Measurements from ENCODE around the gene ELMO1.

ELMO1 gene

DNA sequence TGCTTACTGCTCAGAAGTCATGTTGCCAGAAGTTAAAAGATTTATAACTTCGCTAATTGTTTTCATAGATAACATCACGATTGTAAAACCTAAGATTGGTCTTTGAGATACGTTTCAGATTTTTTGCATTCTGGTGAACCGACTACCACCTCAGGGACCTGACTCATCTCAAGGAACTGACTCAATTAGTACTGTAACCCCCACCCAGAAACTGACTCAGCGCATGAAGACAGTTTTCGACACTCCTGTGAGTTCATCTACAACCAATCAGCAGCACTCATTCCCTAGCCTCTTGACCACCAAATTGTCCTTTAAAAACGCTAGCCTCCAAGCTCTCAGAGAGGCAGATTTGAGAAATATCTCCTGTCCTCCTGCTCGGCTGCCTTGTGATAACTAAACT, 72.3 kb downstream of the ELMO1 start:
- DNase-seq (ENCODE audit: low read depth in 1 of 2, low spot score in 1 of 2), result peak in 1 of 2 donors; percentile 30

- DNase-seq (ENCODE audit: low read depth in 1 of 2, low spot score in 1 of 2), result no peak
These were observed 75.9 kb downstream of the ELMO1 start for GRCh38 chr7:37372750-37373149.

GRCh38 chr7:37371755-37372154, 76.9 kb downstream of the ELMO1 start:
- DNase-seq (ENCODE audit: low read depth in 1 of 2, low spot score in 1 of 2), result no peak

DNA sequence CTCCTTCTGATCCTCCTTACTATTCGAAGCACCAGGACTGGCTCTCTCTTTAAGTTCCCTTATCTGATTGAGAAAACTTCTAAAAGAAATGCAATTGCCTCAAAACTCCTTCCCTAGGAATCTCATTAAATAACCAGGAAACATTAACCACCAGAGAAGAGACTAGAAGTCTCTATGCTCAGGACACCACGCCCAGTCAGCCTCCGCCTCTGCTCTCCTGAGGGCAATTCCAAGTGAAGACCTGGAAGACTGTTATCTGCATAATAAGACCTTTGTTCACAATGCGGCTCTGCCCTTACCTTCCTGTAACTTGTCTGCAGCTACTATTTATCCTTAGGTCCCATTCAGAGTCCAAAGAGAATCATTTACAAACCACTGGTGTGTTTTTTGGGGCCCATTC, 78.8 kb downstream of the ELMO1 start:
- DNase-seq (ENCODE audit: low read depth in 1 of 2, low spot score in 1 of 2), result no peak

GRCh38 chr7:37368540-37368939, 80.1 kb downstream of the ELMO1 start:
- DNase-seq (ENCODE audit: low read depth in 1 of 2, low spot score in 1 of 2), result no peak

- DNase-seq (ENCODE audit: low read depth in 1 of 2, low spot score in 1 of 2), result no peak
These were observed 81.7 kb downstream of the ELMO1 start for GRCh38 chr7:37367010-37367409.

- no peak for DNase-seq (ENCODE audit: low read depth in 1 of 2, low spot score in 1 of 2)
These were observed 82.2 kb downstream of the ELMO1 start for GRCh38 chr7:37366445-37366844.

- no peak for DNase-seq (ENCODE audit: low read depth in 1 of 2, low spot score in 1 of 2)
These were observed 83.3 kb downstream of the ELMO1 start for GRCh38 chr7:37365405-37365804.

DNA sequence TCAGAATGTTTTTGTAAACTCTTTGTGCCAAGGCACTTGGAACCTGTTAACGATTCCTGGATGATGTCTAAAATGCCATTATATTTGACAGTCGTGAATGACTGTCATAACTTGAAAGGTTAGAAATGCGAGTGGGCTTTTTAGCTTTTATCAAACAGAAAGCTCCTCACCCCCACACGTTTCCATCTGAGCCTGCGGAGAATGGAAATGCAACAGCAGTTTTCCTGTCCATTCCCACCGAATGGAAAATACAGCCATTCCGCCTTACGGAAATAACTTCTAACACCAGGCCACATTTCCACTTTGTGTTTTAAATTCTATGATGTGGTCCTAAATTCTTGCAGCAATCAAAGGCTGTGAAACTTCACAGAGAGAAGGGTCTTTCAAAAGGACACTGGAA, 83.8 kb downstream of the ELMO1 start:
- no peak for DNase-seq (ENCODE audit: low read depth in 1 of 2, low spot score in 1 of 2)

GRCh38 chr7:37363536-37364491, 84.8 kb downstream of the ELMO1 start:
- DNase-seq (ENCODE audit: low read depth in 1 of 2, low spot score in 1 of 2), result no peak

DNA sequence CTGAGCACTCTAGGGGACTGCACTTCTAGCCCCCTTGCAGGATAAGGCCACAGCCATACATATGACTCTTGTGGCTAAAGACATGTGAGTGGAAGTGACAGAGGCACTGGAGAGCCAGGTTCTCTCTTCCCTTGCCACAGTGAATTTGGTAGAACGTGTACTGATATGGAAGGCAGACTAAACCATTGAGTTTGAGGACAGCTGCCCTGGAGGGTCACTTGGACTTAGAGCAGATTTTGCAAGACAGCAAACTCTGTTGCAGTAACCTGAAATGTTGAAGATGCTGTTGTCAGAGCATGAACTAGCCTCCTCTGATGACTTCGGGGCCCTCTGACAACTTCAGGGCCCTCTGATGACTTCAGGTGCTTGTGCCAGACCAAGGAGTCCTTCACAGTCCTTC, 85.9 kb downstream of the ELMO1 start:
- DNase-seq (ENCODE audit: low read depth in 1 of 2, low spot score in 1 of 2), result no peak

- no peak for DNase-seq (ENCODE audit: low read depth in 1 of 2, low spot score in 1 of 2)
These were observed 88.2 kb downstream of the ELMO1 start for GRCh38 chr7:37360484-37360883.

DNA sequence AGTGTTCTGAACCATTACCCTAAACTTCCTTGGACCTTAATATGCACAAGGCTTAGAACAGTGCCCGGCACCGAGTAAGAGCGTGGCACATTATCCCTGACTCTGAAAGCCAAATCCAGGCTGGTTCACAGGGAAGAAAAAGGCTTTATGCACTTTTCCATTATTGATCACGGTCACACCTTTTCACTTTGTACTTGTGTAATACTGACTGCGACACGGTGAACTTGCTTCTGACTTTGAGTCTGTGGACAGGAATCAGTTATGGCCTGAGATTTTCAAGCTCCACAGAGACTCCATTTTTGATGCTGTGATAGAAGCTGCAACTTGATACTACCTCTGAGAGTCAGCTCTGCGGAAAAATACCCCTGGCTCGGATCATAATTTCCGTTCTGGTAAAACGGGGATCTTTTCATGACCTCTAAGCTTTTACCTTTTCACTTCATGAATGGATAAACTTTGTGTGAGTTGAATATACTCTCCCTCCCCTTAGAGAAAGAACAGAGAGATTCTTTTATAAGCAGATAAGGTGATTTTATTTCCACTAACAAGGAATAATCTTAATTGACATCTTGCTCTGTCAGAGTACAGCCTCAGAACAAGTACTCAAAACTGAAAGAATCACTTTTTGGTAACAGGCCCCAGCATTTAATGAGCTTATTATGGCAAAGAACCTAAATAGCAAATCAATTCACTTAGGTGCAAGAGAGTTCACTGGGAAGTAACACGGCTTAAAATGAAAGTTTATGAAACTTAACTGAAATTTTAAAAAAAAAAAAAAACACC, 88.8 kb downstream of the ELMO1 start:
- DNase-seq (ENCODE audit: low read depth in 1 of 2, low spot score in 1 of 2), result no peak

DNA sequence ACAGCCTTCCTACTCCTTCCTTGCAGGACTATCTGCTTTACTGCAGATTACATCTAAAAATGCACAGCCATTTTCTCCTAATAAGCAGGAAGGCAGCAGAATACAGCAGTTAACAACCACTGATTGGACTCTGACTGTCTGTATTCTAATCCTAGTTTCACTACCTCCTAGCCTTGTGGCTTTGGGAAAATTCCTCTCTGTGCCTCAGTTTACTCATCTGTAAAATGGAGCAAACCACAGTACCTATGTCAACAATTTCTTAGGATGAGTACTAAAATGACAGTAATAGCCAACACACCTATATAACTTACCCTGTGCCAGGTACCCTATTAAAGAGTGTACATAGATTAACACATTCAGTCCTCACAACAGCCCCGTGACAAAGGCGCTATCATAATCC, 89.5 kb downstream of the ELMO1 start:
- DNase-seq (ENCODE audit: low read depth in 1 of 2, low spot score in 1 of 2), result no peak

- no peak for DNase-seq (ENCODE audit: low read depth in 1 of 2, low spot score in 1 of 2)
These were observed 91.0 kb downstream of the ELMO1 start for GRCh38 chr7:37357637-37357996.

DNA sequence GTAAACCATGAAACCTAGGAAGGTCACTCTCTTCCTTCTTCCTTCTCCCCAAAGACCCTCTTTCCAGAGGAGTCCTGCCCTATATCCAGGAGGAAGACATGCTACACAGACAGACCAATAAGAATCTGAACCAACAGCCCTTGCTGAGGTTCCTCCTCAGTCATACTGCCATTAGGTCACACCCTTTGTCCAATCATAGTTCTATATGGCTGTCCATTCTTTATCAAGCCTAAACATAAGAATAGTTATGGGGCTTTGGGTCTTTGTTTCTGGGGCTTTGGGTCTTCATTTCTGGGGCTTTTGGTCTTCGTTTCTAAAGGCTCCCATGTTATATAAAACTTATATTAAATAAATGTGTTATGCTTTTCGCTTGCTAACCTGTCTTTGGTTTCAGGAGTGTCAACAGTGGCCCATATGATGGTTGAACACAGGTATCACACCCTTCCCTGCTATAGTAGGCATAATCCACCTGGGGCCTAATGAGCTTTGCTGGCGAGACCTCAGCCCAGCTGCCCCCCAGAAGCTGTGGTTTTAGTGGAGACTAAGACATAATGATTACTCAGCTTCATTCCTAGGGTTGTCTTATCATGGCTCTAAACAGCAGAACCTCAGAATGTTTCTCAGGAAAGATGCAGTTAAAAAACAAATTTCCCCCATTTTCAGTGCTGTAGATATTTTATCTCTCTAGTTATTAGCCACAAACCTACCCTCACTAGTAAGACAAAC, 91.6 kb downstream of the ELMO1 start:
- no peak for DNase-seq (ENCODE audit: low read depth in 1 of 2, low spot score in 1 of 2)

DNA sequence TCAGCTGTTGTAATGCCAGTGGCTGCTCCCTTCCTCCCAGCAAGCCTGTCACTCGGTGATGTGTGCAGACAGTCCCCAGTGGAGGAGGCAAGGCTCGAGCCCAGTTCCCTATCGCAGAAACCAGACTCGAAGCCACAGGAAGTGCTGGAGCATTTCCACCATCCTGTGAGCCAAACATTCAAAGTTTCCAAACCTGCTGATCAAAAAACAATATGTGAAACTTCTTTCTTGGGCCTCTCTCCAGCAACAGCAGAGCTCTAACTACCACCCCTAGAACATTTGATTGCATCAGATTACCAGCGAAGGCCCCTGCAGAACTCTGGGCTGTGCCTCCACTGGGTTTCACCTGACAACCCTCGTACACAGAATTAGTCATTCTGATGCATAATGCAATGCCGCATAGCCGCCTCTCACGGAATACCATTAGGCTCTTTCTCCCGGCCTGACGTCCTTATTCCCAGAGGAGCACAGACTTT, 94.0 kb downstream of the ELMO1 start:
- DNase-seq (ENCODE audit: low read depth in 1 of 2, low spot score in 1 of 2), result peak in 1 of 2 donors; percentile 72

DNA sequence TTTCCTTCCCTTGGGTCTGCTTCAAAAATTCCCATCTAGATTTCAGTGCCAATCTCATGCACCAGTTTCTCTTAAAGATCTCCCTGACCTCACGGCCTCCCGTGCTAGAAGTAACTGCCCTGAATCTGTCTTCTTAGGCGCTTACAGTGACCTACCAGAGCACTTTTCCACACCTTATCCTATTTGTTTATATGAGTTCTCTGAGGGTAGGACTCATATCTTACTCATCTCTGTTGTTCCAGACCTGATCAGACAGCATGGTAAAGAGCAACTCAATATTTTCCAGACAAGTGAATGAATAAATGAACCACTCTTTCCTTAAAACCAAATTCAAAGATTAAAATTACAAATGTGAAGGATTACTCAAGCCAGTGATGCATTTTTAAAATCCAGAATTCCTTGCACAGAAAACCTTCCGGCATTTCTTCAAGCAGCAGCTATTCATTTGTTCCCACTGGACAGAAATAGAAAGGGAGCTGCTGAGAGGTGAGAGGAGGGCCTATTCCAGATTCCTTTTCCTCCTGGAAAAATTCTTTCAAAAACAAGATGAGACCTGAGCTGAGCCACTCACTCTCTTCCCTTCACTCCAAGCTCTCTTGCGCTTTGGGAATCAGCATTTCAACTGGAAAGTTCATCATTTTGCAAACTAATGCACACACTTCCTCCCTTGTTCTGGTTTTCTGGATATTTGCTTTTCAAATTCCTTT, 94.6 kb downstream of the ELMO1 start:
- DNase-seq (ENCODE audit: low read depth in 1 of 2, low spot score in 1 of 2), result no peak

DNA sequence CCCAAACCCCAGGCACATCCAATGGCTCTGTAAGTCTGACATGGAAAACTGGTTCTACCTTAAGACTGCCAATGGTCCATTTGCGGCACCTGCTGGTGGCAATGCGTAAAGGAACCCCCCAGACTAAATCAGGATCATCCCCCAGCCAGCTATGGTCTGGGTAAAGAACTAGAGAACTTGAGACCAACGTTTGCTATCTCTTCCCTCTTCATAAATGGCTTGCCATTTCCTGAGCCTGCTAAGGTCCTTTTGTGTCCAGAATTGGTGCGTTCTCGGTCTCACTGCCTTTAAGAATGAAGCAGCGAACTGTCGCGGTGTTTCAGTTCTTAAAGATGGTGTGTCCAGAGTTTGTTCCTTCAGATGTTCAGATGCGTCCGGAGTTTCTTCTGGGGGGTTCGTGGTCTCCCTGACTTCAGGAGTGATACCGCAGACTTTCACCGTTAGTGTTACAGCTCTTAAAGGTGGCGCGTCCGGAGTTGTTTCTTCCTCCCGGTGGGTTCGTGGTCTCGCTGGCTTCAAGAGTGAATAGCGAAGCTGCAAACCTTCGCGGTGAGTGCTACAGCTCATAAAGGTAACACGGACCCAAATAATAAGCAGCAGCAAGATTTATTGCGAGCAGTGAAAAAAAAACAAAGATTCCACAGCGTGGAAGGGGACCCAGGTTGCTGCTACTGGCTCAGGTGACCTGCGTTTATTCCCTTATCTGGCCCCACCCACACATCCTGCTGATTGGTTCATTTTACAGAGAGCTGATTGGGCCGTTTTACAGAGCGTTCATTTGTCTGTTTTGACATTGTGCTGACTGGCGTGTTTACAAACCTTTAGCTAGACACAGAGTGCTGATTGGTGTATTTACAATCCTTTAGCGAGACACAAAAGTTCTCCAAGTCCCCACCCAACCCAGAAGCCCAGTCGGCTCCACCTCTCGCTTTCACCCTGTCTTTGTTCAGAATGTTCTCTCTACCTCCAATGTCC, 95.4 kb downstream of the ELMO1 start:
- peak in 1 of 2 donors; percentile 69 for DNase-seq (ENCODE audit: low read depth in 1 of 2, low spot score in 1 of 2)
